ENCODE results near the gene RORB.

The RORB gene

GRCh38 chr9:74683322-74683721 lies 186.2 kb downstream of the RORB start:
- Mint-ChIP-seq H3K27ac (no peak overlapping the region), H3K4me1 (no peaks in the 10 kb centered on the region), H3K27me3 (no peaks in the 10 kb centered on the region), H3K9me3 (no peaks in the 10 kb centered on the region), H3K36me3 (no peaks in the 10 kb centered on the region), H3K4me3 (no peak overlapping the region)
- no peak for ATAC-seq

DNA sequence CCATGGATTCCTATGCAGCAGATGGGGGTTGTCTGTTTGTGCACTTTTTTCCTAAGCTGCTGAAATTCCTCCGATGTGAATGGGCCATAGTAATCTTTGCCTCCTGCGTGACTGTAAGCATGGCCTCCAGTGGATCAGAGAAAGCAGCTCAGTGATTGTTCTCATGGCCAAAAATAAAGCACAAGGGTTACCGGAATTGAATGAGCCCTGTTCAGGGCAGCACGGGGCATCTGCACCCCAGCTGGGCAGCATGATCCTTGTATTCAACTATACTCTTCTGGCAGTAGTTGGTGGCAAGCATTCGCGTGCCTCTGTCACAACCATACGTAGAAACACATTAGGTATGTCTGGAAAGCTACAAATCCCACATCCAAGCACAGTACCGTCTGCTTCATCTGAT lies 193.9 kb downstream of the RORB start:
- H3K36me3 Mint-ChIP-seq: no peaks in the 10 kb centered on the region
- H3K27ac Mint-ChIP-seq: no peak overlapping the region
- H3K4me3 Mint-ChIP-seq: no peak overlapping the region
- no peak for ATAC-seq
- H3K27me3 Mint-ChIP-seq: no peaks in the 10 kb centered on the region
- no peaks in the 10 kb centered on the region for H3K4me1 Mint-ChIP-seq
- H3K9me3 Mint-ChIP-seq: no peaks in the 10 kb centered on the region

DNA sequence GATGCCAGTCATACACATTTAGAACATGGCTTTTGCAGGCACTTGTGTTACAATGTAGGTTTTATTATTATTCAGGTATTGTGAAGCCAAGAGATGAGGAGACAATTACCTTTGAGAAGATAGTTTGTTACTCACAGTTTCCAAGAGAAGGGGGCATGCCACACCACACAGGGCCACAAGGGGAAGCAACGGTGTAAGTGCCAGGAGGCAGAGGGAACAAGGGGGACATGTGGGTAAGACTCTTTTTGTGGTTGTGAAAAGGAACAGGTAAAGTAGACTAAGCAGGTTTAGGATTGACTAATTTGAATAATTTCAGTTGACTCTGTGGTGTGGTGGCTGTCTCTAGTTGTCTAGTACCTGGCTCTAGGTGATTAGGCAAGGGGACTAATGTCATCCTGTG lies 199.4 kb downstream of the RORB start:
- no peak for ATAC-seq
- no peak overlapping the region for H3K4me3 Mint-ChIP-seq
- H3K27ac Mint-ChIP-seq: no peak overlapping the region
- H3K4me1 Mint-ChIP-seq: no peaks in the 10 kb centered on the region
- H3K36me3 Mint-ChIP-seq: no peaks in the 10 kb centered on the region
- peaks cover 12% of the 10 kb centered on the region for H3K27me3 Mint-ChIP-seq
- no peaks in the 10 kb centered on the region for H3K9me3 Mint-ChIP-seq

- Mint-ChIP-seq H3K4me3 (no peak overlapping the region), H3K27me3 (peaks cover 15% of the 10 kb centered on the region), H3K36me3 (no peaks in the 10 kb centered on the region), H3K9me3 (peaks cover under 1% of the 10 kb centered on the region), H3K4me1 (no peaks in the 10 kb centered on the region), H3K27ac (no peak overlapping the region)
- ATAC-seq: no peak
These were observed 200.4 kb downstream of the RORB start for GRCh38 chr9:74697535-74697934.

DNA sequence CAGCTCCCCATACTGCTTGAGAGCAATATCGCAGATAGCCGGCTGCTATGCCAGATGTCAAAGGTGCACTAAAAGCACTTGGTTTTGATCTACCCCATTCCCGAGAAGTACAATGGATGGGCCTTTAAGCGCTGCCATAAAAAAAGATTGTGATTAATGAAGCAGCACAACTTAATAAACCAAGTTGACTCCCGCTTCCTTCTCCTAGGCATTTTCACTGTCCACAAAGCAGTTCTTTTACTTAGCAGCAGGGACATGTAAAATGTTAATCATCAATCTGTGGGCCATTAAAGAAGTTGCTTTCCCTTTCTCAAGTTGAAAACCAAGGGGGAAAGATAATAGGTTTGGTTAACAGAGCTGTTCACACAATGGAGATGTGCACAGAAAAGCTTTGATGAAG lies 214.2 kb downstream of the RORB start:
- H3K4me1 Mint-ChIP-seq: no peaks in the 10 kb centered on the region
- no peak for ATAC-seq
- peaks cover 7% of the 10 kb centered on the region for H3K27me3 Mint-ChIP-seq
- H3K36me3 Mint-ChIP-seq: no peaks in the 10 kb centered on the region
- no peak overlapping the region for H3K4me3 Mint-ChIP-seq
- H3K9me3 Mint-ChIP-seq: no peaks in the 10 kb centered on the region
- no peak overlapping the region for H3K27ac Mint-ChIP-seq

GRCh38 chr9:74718709-74719108 lies 221.6 kb downstream of the RORB start:
- no peak for ATAC-seq
- Mint-ChIP-seq H3K9me3 (no peaks in the 10 kb centered on the region), H3K4me3 (no peak overlapping the region), H3K27ac (no peak overlapping the region), H3K36me3 (no peaks in the 10 kb centered on the region), H3K27me3 (no peaks in the 10 kb centered on the region), H3K4me1 (no peaks in the 10 kb centered on the region)

GRCh38 chr9:74719306-74719705 lies 222.2 kb downstream of the RORB start:
- no peaks in the 10 kb centered on the region for H3K4me1 Mint-ChIP-seq
- H3K27me3 Mint-ChIP-seq: no peaks in the 10 kb centered on the region
- no peak for ATAC-seq
- no peaks in the 10 kb centered on the region for H3K36me3 Mint-ChIP-seq
- no peak overlapping the region for H3K4me3 Mint-ChIP-seq
- H3K9me3 Mint-ChIP-seq: no peaks in the 10 kb centered on the region
- H3K27ac Mint-ChIP-seq: no peak overlapping the region

DNA sequence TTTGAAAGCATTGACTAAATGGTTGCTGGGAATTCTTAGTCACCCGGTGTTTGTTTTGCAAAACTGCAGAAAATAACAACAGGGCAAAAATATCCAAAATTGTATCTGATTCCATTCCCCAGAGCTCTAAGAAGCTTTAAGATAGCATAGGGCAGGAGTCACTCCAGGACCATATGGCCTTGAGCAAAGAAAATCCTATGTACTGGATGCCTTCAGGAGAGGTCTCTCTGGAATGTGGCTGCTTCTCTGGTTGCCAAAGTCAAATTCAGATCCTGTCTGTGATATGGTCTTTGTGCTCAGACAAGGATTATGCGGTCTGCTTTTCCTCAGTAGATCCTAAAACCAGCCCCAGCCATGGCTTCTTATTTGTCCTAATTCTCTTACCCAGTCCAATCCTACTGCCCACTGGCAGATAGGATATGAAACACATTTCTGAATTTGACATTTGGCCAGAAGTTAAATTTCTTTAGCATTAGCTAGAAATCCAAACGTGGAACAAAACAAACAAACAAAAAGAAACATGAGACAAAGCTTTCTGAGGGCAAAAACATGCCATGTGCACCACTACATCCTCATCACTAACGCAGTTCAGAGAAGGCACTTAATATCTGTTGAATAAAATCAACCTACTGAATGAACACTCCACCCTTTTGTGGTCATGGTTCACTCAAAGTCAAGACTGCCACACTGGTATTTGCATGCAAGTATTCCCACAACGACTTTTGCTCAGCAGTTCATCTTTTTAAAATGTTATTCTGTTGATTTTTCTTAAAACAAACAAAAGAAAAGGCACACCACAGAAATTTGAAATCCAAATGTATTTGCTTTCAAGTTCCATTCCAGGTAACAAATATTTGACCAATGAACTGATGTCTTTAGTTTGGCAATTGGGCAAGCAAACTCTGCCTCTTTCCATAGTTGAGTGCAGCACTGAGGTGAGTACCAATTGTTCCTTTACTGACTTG lies 224.8 kb downstream of the RORB start:
- H3K4me3 Mint-ChIP-seq: no peak overlapping the region
- no peak overlapping the region for H3K27ac Mint-ChIP-seq
- H3K9me3 Mint-ChIP-seq: no peaks in the 10 kb centered on the region
- peaks cover 4% of the 10 kb centered on the region for H3K27me3 Mint-ChIP-seq
- H3K4me1 Mint-ChIP-seq: no peaks in the 10 kb centered on the region
- H3K36me3 Mint-ChIP-seq: no peaks in the 10 kb centered on the region
- no peak for ATAC-seq

GRCh38 chr9:74724317-74724716 lies 227.2 kb downstream of the RORB start:
- Mint-ChIP-seq H3K9me3 (no peaks in the 10 kb centered on the region), H3K36me3 (no peaks in the 10 kb centered on the region), H3K27me3 (peaks cover 7% of the 10 kb centered on the region), H3K4me1 (no peaks in the 10 kb centered on the region), H3K27ac (no peak overlapping the region), H3K4me3 (no peak overlapping the region)
- ATAC-seq: no peak

DNA sequence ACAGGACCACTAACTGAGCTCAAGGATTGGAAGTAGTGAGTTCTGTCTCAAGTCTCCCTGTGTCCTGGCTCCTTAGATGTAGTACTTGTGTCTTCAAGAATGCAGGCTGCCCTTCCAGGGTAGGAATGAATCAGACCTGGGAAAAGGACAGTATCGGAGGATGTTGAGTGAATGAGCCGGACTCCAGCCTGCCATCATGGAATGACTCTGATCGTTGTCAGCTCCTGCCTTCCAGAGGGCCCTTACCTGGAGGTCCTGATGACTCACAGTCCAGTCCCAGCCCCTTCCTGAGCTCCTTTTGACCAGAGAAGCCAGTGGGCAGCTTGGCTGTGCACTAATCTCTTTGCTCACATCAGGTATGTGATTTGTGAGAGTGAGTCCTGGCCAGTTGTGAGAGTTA lies 229.4 kb downstream of the RORB start:
- Mint-ChIP-seq H3K4me3 (no peak overlapping the region), H3K36me3 (no peaks in the 10 kb centered on the region), H3K9me3 (no peaks in the 10 kb centered on the region), H3K27me3 (peaks cover 7% of the 10 kb centered on the region), H3K27ac (no peak overlapping the region), H3K4me1 (no peaks in the 10 kb centered on the region)
- no peak for ATAC-seq

DNA sequence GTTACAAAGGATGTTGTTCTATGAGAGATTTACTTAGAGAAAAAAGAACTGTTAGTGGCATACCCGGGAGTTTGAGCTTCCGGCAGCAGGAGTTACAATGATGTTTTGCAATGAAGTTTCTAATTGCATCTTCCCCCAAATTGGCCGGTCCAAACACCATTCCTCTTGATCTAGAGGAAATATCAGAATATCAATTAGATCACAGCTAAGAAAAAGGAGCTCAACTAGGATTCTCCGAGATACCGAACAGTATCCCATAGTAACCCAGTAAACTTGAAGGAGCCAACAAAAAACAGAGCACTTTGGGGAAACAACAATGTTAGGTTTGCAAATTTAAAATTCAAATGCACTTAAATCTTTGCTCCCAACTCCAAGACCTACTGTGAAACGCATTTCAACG lies 231.0 kb downstream of the RORB start:
- H3K27ac Mint-ChIP-seq: no peak overlapping the region
- no peaks in the 10 kb centered on the region for H3K4me1 Mint-ChIP-seq
- no peak for ATAC-seq
- H3K4me3 Mint-ChIP-seq: no peak overlapping the region
- H3K27me3 Mint-ChIP-seq: peaks cover 7% of the 10 kb centered on the region
- no peaks in the 10 kb centered on the region for H3K9me3 Mint-ChIP-seq
- no peaks in the 10 kb centered on the region for H3K36me3 Mint-ChIP-seq

DNA sequence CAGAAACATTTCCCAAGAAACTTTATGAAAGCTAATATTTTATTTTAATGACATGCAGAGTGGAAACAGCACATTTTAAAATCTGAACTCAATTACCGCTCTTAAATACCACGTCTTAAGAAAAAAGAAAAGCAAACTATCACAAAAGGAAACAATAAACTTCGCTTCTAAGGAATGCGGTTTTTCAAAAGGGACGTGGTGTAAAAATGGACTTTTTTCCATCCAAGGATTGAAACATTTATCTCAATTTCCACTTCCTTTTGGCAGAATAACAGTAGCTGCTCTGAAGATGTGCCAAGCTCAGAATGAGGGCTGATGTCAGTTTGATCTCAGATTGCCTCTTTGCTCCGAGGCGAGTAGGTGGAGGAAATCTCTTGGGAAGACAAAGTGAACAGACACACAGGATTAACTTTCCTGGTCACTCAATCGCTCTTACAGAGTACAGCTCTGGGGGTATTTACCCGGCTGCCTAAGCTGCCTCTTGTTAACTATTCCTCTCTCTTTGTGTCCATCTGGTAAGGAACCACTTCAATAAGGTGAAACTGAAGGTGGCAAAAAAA lies 232.1 kb downstream of the RORB start:
- Mint-ChIP-seq H3K9me3 (no peaks in the 10 kb centered on the region), H3K27ac (no peak overlapping the region), H3K27me3 (peaks cover 7% of the 10 kb centered on the region), H3K4me3 (no peak overlapping the region), H3K36me3 (no peaks in the 10 kb centered on the region), H3K4me1 (no peaks in the 10 kb centered on the region)
- ATAC-seq: no peak

DNA sequence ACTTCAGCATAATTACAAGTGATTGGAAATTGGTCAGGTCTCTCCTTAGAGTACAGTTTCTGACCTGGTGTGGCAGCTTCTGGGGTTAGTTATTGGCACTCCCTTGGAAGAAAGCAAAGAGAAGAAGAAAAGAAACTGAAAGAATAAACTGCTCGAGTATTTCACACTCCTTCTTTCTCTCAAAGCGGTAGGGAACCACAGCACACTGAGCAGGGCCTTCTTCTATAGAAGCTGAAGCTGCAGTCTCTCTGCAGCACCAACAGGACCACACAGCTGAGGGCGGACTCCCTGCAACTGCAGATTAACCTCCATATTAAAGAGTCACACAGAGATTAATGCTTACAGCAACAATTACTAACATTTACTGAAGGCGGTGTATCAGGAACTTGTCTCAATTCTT lies 238.6 kb downstream of the RORB start:
- no peaks in the 10 kb centered on the region for H3K36me3 Mint-ChIP-seq
- H3K27me3 Mint-ChIP-seq: peaks cover 9% of the 10 kb centered on the region
- no peaks in the 10 kb centered on the region for H3K9me3 Mint-ChIP-seq
- H3K4me3 Mint-ChIP-seq: no peak overlapping the region
- no peak overlapping the region for H3K27ac Mint-ChIP-seq
- ATAC-seq: no peak
- no peaks in the 10 kb centered on the region for H3K4me1 Mint-ChIP-seq

DNA sequence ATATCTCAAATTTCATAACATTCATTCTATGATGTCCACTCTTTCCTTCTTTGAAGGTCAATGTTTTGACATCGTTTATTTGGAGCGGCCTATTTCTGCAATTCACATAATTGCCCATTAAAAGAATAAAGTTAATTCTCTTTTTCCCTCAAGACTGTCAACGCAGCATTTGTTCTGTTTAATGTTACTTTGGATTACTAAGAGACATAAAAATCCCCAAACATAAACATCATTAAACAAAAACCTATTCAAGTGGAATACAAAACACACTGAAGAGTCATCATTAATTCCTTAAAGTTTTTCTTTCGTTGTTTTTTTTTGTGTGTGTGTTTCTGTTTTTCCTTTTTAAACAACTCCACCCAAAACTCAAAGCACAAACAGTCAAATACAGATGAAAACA lies 239.5 kb downstream of the RORB start:
- H3K4me1 Mint-ChIP-seq: no peaks in the 10 kb centered on the region
- no peaks in the 10 kb centered on the region for H3K36me3 Mint-ChIP-seq
- H3K27me3 Mint-ChIP-seq: peaks cover 9% of the 10 kb centered on the region
- no peak for ATAC-seq
- no peaks in the 10 kb centered on the region for H3K9me3 Mint-ChIP-seq
- H3K27ac Mint-ChIP-seq: no peak overlapping the region
- no peak overlapping the region for H3K4me3 Mint-ChIP-seq

DNA sequence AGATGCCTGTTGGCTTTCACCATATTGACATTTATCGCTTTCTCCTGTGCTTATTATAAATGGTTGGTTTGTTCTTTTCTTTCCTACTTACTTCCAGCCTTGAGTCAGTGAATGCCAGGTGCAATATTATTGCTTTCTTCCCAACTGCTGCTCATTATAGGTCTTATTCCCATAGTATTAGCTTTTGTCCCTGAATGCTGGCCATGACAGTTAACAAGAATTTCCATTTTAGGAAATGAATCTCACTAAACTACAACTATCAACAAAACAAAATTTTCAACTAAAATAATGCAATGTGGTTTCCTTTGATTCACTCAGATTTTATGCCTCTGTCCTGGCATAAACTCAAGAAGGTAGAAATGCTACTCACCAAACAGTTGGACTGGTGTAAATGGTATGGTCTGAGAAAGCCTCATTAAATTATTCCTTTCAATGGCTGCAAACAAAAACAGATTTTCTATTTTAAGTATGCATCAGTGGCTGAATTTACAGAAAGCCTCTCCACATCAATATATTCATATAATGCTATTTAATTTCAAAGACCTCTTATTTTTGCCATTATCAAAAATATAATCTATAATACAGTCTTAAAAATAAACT lies 245.2 kb downstream of the RORB start:
- ATAC-seq: no peak
- Mint-ChIP-seq H3K36me3 (no peaks in the 10 kb centered on the region), H3K9me3 (no peaks in the 10 kb centered on the region), H3K27ac (no peak overlapping the region), H3K4me1 (no peaks in the 10 kb centered on the region), H3K4me3 (no peak overlapping the region), H3K27me3 (peaks cover 41% of the 10 kb centered on the region)
